Breast epithelium (tissue), 3 donors: ENCODE data around the gene SMIM11.

ENCODE experiments used
- POLR2A ChIP-seq: fragments of 450-650 bp; IDR thresholded peaks from one replicate; pipeline ENCODE4 v1.6.1; 2016; ENCODE audit warnings: antibody characterized with exemption, mild to moderate bottlenecking, moderate library complexity
- POLR2AphosphoS5 ChIP-seq, 3 donors: sonication (generic); formaldehyde crosslinking; IDR thresholded peaks; one replicate each; pipeline ENCODE4 v1.6.1; 2017; ENCODE audit warnings: antibody characterized with exemption in 3 of 3
- TF ChIP-seq, protein P1 (sequence below), 3 donors: fragments of 450-650 bp; IDR thresholded peaks; one replicate each; pipeline ENCODE4 v1.5.1; 2016 to 2017; ENCODE audit warnings: antibody characterized with exemption in 3 of 3, mild to moderate bottlenecking in 3 of 3, moderate library complexity in 3 of 3

DNA sequence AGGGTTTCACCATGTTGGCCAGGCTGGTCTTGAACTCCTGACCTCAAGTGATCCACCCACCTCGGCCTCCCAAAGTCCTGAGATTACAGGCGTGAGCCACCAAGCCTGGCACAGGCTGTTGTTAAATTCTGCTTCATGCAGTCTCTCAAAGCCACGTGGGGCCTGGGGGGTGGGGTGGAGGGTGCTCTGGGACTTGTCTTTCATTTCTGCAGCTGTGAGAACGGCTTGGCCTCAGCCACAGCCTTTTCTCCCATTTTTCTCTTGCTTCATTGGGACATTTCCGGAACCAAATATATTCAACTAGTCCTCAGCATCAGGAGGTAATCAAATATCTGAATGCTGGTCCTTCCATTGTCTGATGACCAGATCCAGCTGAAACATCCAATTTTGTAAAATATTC is 39.1 kb upstream of the SMIM11 start:
- TF ChIP-seq, protein P1, sequence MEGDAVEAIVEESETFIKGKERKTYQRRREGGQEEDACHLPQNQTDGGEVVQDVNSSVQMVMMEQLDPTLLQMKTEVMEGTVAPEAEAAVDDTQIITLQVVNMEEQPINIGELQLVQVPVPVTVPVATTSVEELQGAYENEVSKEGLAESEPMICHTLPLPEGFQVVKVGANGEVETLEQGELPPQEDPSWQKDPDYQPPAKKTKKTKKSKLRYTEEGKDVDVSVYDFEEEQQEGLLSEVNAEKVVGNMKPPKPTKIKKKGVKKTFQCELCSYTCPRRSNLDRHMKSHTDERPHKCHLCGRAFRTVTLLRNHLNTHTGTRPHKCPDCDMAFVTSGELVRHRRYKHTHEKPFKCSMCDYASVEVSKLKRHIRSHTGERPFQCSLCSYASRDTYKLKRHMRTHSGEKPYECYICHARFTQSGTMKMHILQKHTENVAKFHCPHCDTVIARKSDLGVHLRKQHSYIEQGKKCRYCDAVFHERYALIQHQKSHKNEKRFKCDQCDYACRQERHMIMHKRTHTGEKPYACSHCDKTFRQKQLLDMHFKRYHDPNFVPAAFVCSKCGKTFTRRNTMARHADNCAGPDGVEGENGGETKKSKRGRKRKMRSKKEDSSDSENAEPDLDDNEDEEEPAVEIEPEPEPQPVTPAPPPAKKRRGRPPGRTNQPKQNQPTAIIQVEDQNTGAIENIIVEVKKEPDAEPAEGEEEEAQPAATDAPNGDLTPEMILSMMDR (IDR thresholded peaks at IDR 0.05) = no peak
- TF ChIP-seq POLR2AphosphoS5 (IDR thresholded peaks at IDR 0.05) (no peak), POLR2A (no peak)
